ENCODE results near the gene RELA. TPM values are rescaled to one million over a fixed set of nuclear protein-coding genes. Genes with fewer than 3 reads are reported as not detected.
A peak's percentile ranks its signal among the peaks of the same experiment; 100 is the strongest.

Gene RELA
- total RNA-seq: 10 to 100 TPM; 56.5 to 67.9 TPM
- polyA plus RNA-seq (ENCODE audit: insufficient read length in 6 of 6): 10 to 100 TPM; 51.3 to 70.6 (median 58.8) TPM
- long read RNA-seq, donor 1, transcript RELA-202 (11 exons, 2,700 nt): major isoform, 7 of 8 reads
- long read RNA-seq, donor 1, partial matches to known transcripts: 0 of 8 reads
- long read RNA-seq, donor 1, other reads (novel, unspliced or antisense): 0 of 8 reads
- long read RNA-seq, donor 2, partial matches to known transcripts: 6 of 15 reads
- long read RNA-seq, donor 2, other reads (novel, unspliced or antisense): 0 of 15 reads
- long read RNA-seq, donor 3, partial matches to known transcripts: 0 of 7 reads
- long read RNA-seq, donor 3, other reads (novel, unspliced or antisense): 0 of 7 reads
- long read RNA-seq, donor 4, partial matches to known transcripts: 0 of 3 reads
- long read RNA-seq, donor 4, other reads (novel, unspliced or antisense): 3 of 3 reads
- long read RNA-seq, donor 5, partial matches to known transcripts: 11 of 18 reads
- long read RNA-seq, donor 5, other reads (novel, unspliced or antisense): 0 of 18 reads
- long read RNA-seq, donor 6, transcript RELA-202 (11 exons, 2,700 nt): major isoform, 8 of 9 reads
- long read RNA-seq, donor 6, partial matches to known transcripts: 0 of 9 reads
- long read RNA-seq, donor 6, other reads (novel, unspliced or antisense): 0 of 9 reads
- long read RNA-seq, donor 7, partial matches to known transcripts: 0 of 1 reads
- long read RNA-seq, donor 7, other reads (novel, unspliced or antisense): 0 of 1 reads
- long read RNA-seq, donor 8, transcript RELA-202 (11 exons, 2,700 nt): major isoform, 7 of 7 reads
- long read RNA-seq, donor 8, partial matches to known transcripts: 0 of 7 reads
- long read RNA-seq, donor 8, other reads (novel, unspliced or antisense): 0 of 7 reads
- long read RNA-seq, donor 9: 0 reads
- long read RNA-seq, donor 10, partial matches to known transcripts: 0 of 4 reads
- long read RNA-seq, donor 10, other reads (novel, unspliced or antisense): 4 of 4 reads
- long read RNA-seq, donor 11, transcript RELA-202 (11 exons, 2,700 nt): major isoform, 6 of 7 reads
- long read RNA-seq, donor 11, partial matches to known transcripts: 0 of 7 reads
- long read RNA-seq, donor 11, other reads (novel, unspliced or antisense): 0 of 7 reads
- long read RNA-seq, donor 12, partial matches to known transcripts: 0 of 7 reads
- long read RNA-seq, donor 12, other reads (novel, unspliced or antisense): 0 of 7 reads

DNA sequence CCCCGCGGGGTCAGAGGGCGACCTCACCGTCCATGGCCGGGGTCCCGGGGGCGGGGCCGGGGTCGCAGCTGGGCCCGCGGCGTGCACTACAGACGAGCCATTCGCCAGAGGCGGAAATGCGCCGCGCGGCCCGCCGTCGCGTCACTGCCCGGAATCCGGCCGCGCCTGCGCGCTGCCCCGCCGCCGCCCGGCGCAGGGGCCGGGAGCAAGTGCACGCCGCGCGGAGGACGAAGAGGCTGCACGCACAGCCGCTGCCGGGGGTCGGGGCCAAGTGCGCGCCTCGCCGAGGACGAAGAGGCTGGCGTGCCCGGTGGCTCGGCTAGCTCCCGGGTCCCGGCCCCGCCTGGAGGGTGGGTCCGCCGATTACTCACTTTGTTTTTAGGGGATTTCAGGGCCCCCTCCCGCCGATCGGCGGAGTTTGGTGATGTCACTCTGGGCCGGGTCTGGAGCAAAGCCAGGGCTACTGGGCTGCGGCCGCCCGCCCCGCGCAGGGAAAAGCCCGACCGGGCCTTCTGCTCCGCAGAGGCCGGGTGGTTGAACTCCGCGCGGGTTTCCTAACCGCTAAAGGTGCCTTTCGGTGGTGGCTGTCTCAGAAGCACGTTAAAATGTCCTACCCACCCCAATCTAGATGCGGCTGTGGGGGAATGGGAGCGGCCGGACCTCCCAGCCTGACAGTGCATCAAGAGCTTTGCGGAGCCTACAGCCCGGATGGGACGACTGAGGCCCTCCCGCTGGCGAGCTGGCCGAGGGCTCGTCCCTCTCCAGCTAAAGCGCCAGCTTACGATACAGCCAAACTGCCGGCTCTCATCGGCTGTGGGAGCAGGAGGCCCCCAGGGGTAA, at the start of gene RELA:
RELA (minus strand) TSS at position 118 of the 840 bp plus-strand sequence; CDS start at position 34, 84 bp downstream.
- intact Hi-C loops (cut with DNase I): no loop called here
- TF ChIP-seq, protein P1, sequence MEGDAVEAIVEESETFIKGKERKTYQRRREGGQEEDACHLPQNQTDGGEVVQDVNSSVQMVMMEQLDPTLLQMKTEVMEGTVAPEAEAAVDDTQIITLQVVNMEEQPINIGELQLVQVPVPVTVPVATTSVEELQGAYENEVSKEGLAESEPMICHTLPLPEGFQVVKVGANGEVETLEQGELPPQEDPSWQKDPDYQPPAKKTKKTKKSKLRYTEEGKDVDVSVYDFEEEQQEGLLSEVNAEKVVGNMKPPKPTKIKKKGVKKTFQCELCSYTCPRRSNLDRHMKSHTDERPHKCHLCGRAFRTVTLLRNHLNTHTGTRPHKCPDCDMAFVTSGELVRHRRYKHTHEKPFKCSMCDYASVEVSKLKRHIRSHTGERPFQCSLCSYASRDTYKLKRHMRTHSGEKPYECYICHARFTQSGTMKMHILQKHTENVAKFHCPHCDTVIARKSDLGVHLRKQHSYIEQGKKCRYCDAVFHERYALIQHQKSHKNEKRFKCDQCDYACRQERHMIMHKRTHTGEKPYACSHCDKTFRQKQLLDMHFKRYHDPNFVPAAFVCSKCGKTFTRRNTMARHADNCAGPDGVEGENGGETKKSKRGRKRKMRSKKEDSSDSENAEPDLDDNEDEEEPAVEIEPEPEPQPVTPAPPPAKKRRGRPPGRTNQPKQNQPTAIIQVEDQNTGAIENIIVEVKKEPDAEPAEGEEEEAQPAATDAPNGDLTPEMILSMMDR (IDR thresholded peaks at IDR 0.05): peak in 1 of 2 donors; percentile 14
- Histone ChIP-seq H3K9me3 (no peaks in the 10 kb centered on the region), H3K4me1 (peaks cover 11 to 53% of the 10 kb centered on the region in 2 donors), H3K4me3 (peak within 1 kb of the TSS; percentile 81), H3K27me3 (no peaks in the 10 kb centered on the region), H3K36me3 (peaks cover 0 to 36% of the 10 kb centered on the region in 2 donors), H3K27ac (peak within 1 kb of the TSS; percentile 95 to 98)
- ATAC-seq (peak; percentile 91), DNase-seq (peak; percentile 93 to 97 (median 95))

DNA sequence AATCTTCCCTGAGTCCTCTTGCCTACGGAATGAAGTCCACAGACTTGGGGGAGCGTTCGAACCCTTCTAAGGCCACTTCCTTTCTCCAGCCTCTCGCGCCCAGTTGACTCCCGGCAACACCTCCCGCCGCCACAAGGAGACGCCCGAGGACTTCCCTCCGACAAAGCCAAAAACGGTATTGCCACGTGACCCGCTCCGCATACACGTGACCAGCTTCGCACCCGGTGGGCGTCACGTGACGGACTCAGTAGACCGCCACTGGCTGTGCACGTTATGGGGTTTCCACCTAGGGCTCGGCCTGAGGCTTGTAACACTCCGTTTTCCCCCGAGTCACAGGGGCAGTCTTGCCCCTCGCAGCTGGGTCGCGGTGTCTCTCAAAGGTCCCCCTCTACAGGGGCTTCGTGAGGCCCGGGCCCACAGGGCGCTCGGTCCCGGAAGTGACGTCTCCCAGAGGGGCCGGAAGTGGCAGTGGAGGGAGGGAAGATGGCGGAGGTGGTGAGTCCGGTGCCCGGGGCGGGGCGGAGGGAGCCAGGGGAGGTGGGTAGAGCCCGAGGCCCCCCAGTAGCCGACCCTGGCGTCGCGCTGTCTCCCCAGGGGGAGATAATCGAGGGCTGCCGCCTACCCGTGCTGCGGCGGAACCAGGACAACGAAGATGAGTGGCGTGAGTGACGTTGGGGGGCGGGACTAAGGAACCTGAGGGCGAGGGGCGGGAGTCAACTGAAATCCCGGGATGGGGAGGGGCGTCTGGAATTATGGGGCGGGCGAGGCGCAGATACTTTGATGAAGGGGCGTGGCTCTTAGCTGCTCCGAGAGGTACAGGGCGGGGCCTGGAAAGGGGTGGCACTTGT, 49.3 kb upstream of the RELA start, which contains the start of gene KAT5:
KAT5 (plus strand) TSS at position 468 of the 848 bp plus-strand sequence; CDS start at position 484, 16 bp downstream.
- H3K36me3 ChIP-seq: peaks cover 8 to 43% of the 10 kb centered on the region in 2 donors
- H3K9me3 ChIP-seq: no peaks in the 10 kb centered on the region
- ATAC-seq (peak; percentile 89), DNase-seq (peak; percentile 99)
- TF ChIP-seq, protein P1 (IDR thresholded peaks at IDR 0.05): peak; percentile 96
- H3K4me3 ChIP-seq: peak within 1 kb of the TSS; percentile 54 to 74
- intact Hi-C loops (cut with DNase I): loop anchor here in 1 of 2 donors (10.0 kb wide), 1 partner anchor 113 kb away; no protein-coding TSS in a partner anchor
- peaks cover 9 to 26% of the 10 kb centered on the region in 2 donors for H3K4me1 ChIP-seq
- H3K27me3 ChIP-seq: no peaks in the 10 kb centered on the region
- peak within 1 kb of the TSS; percentile 98 to 100 for H3K27ac ChIP-seq

DNA sequence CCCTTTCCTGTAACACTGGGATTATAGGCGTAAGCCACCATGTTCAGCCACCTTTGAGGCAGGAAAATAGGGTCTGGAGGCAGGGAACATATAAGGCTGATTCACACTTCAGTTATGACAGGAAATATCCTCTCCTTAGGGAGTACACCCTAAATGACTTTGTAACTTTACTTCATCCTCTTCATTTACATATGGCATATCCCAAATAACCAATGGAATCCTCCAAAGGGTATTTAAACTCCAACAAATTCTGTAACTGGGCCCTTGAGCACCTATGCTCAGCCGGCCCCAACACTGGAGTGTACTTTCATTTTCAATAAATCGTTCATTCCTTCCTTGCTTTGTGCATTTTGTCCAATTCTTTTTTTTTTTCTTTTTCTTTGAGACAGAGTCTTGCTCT, 47.7 kb upstream of the RELA start:
- TF ChIP-seq, protein P1 (IDR thresholded peaks at IDR 0.05): no peak
- no peak for ATAC-seq
- Histone ChIP-seq H3K27ac (peak overlapping the region in 1 of 2 donors; percentile 100), H3K27me3 (no peaks in the 10 kb centered on the region), H3K4me1 (peaks cover 9 to 31% of the 10 kb centered on the region in 2 donors), H3K9me3 (no peaks in the 10 kb centered on the region), H3K36me3 (peaks cover 8 to 27% of the 10 kb centered on the region in 2 donors), H3K4me3 (no peak overlapping the region)
- no peak for DNase-seq
- intact Hi-C loops (cut with DNase I): loop anchor here in 1 of 2 donors (10.0 kb wide), 1 partner anchor 114 kb away; no protein-coding TSS in a partner anchor

Measured in left lung (tissue), 14 donors.